NCI-H128 (cell line): ENCODE measurements around the gene GAST.

Experiments
- DNase-seq: peaks from one replicate; lab custom pipeline; 2025; ENCODE audit not compliant: unreplicated experiment; lab: John Stamatoyannopoulos, UW

GAST gene

DNA sequence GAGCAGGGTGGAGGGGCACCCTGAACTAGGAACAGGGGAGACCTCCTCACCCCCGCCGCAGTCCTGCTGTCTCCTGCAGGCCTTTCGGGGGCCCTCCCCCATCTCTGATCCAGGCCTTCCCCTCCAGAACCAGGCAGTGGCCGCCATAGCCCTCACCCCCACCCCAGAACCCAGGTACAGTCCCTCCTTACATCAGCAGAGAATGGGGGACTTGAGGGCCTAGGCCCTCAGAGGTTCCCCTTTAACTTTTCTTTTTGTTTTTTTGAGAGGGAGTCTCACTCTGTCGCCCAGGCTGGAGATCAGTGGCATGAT is 26.6 kb downstream of the GAST start:
- no peak for DNase-seq

DNA sequence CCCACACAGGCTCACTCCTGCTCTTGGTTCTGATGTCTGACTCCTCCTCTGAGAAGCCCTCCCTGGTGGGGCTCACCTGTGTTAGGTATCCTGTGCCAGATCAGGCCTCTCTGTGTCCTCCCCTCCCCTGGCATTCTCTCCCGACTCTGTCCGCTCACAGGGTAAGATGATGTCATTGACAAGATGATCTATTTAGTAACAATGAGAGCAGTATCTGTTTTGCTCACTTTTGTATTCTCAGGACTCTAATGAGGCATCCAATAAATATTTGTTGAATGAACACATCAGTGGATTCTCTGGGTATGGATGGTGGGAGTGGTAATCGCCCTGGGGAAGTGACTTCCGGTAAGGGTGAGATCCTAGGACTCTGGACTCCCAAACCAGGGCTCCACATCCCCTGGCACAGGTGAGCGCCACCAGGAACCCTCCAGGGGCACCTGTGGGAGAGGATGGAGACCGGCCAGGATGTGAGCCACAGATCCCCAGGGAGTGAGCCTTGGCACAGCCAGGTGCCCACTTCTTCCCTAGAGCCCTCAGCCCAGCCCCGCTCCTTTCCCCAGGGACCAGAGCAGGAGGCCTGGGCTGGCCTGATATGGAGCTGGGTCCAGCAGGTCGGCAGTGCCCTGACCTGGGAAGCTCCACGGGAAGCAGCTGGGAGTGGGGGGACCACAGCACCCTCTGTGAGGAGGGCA is 27.7 kb downstream of the GAST start:
- DNase-seq: no peak

GRCh38 chr17:41740506-41740905 is 28.4 kb downstream of the GAST start:
- no peak for DNase-seq

DNA sequence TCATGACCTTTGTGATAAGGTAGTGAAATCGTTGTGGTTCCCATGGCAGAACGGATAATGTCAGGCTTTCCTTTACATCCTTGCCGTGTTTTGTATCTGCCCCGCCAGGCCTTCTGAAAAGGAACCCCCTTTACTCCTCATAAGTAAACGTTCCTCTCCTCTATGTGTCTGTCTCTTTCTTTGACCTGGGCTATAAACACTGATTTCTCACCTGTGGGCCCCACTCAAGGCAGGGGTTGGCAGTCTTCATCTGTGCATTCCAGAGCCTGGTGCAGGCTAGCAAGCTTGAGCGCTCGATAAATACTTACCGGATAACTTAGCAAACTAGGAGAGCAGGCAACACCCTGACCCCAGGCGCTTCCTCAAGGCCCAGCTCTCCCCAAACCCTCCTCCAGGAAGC is 29.6 kb downstream of the GAST start:
- DNase-seq: no peak

DNA sequence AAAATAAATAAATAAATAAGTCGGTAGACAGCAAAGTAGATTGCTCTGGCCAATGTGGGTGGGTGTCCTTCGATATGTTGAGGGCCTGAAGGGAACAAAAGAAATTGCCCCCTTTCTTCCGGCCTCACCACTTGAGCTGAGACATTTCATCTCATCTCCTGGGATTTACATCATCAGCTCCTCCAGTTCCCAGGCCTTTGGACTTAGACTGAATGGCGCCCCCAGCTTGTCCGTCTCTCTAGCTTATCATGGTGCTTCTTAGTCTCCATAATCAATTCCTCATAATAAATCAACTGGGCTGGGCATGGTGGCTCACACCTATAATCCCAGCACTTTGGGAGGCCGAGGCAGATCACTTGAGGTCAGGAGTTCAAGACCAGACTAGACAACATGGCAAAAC is 36.1 kb downstream of the GAST start:
- DNase-seq: no peak

DNA sequence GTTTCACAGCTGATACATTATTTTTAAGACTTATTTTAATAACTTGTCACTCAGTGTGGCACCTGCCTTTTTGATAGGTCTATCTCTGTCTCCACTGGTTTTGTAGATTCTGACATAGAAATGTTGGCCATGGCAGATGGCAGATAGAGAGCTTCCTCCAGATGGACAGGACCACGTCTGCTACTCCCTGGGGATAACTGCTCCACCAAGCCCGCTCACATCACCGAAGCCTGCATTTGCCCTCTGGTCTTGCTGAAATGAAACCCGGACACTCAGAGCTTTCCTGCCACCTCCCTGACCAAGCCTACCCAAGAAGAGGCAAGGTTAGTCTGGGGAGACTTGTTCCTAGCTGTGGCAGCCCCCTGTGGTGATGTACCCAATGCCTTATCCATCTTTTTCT is 38.7 kb downstream of the GAST start:
- no peak for DNase-seq

DNA sequence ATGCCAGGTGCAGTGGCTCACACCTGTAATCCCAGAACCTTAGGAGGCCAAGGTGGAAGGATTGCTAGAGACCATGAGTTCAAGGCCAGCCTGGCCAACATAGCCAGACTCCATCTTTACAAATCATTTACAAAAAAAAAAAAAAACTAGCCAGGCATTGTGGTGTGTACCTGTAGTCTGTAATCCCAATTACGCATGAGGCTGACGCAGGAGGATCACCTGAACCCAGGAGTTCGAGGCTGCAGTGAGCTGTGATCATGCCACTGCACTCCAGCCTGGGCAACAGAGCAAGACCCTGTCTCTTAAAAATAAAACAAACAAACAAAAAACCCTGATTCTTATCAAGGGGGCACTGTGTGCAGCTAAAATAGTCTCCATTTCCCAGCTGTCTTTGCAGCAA is 39.2 kb downstream of the GAST start:
- no peak for DNase-seq

DNA sequence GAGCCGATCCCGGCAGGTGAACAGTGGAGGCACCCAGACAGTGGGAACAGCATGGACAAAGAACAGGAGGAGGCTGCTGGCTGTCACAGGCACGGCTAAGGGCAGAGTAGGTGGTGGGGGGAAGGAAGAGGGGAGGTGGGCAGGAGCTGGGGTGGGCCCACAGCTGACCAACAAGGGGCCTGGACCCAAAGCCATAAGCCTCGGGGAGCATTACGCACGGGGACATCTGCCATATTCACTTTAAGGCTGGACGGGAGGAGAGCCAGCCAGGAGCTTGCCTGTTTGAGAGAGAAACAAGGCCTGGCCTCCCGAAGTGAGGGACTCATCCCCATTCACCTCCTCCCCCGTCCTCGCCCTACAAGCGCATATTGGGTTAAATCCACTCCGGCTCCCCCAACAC is 41.9 kb downstream of the GAST start:
- no peak for DNase-seq

DNA sequence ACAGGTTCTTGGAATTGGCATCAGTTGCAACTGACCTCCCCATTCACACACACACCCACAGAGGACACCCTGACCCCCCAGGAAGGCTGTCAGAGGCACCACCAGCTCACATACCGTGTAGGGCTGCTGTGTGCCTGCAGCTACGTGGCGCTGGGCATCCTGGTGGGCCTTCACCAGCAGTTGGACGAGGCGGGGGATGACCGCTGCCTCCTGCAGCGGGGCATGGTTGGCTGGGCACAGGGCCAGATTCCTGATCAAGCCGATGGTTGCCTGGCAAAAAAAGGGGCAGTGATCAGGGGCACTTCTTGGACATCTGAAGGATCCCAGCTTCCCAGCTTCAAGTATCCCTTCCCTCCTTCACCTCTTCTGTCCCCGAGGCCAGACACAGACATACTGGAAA is 46.5 kb downstream of the GAST start:
- no peak for DNase-seq

- DNase-seq: no peak
These were observed 48.7 kb downstream of the GAST start for GRCh38 chr17:41760878-41761277.

- DNase-seq: no peak
These were observed 50.3 kb downstream of the GAST start for GRCh38 chr17:41762391-41762790.

- no peak for DNase-seq
These were observed 50.7 kb downstream of the GAST start for GRCh38 chr17:41762841-41763240.

GRCh38 chr17:41763327-41763726 is 51.2 kb downstream of the GAST start:
- no peak for DNase-seq
